ENCODE measurements around the gene SF3A2.

Gene SF3A2

DNA sequence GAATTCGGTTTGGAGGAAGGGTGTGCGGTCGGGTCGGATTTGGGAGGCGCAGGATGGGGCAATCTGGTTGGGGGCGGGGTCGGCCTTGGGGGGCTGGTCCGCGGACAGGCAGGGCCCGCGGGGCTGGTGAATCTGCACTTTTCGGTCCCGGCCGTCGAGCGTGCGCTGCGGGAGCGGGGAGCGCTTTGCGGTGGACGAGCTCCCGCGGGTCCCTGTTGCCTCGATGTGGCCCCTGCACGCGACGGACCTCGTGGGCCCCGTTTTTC is 33.5 kb downstream of the SF3A2 start:
- TF ChIP-seq, protein P1, sequence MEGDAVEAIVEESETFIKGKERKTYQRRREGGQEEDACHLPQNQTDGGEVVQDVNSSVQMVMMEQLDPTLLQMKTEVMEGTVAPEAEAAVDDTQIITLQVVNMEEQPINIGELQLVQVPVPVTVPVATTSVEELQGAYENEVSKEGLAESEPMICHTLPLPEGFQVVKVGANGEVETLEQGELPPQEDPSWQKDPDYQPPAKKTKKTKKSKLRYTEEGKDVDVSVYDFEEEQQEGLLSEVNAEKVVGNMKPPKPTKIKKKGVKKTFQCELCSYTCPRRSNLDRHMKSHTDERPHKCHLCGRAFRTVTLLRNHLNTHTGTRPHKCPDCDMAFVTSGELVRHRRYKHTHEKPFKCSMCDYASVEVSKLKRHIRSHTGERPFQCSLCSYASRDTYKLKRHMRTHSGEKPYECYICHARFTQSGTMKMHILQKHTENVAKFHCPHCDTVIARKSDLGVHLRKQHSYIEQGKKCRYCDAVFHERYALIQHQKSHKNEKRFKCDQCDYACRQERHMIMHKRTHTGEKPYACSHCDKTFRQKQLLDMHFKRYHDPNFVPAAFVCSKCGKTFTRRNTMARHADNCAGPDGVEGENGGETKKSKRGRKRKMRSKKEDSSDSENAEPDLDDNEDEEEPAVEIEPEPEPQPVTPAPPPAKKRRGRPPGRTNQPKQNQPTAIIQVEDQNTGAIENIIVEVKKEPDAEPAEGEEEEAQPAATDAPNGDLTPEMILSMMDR (IDR thresholded peaks at IDR 0.05; ENCODE audit: low read depth, low read length, missing control alignments): no peak
- no peak for DNase-seq (ENCODE audit: extremely low read depth, low read depth)

DNA sequence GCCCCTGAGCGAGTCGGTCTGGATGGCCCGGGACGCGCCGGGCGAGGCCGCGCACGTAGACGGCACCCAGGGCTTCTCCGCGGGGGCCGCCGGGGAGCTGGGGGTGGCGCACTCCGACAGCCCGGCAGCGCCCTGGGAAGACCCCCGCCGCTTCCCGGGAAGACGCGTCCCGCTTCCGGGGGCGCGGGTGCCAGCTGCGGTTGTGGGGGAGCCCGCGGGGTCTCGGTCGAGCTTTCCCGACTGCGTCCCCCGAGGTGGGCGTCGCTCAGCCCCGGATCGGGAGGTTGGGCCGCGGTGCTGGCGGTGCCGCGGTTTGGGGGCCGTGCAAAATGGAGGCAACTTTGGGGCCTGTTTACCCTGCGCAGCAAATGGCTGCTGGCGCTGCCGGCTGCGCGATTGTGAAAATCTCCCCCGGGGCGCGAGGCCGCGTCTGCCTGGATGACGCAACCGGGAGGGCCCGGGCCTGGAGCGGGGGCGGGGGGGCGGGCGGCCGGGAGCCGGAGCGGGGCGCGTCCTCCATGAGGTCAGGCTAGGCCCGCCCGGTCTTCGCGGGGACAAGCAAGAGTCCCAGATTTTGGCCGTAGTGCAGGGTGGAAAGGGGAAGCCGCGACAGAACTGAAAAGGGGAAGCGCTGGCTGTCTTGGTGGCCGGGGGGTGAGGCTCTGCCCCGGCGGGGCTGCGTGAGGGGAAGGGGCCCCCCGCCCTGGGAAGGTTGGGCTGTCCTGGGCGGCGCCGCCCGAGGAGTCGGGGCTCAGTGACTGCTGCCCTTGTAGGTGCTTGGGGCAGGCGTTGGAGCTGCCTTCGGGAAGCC is 34.0 kb downstream of the SF3A2 start:
- TF ChIP-seq, protein P1 (IDR thresholded peaks at IDR 0.05; ENCODE audit: low read depth, low read length, missing control alignments): no peak
- no peak for DNase-seq (ENCODE audit: extremely low read depth, low read depth)
- peak overlapping the region; percentile 98 for H3K4me3 ChIP-seq (replicated peaks; ENCODE audit: low read depth, low read length)

More for the DNA sequence above, 33.5 kb downstream of the SF3A2 start:
- peak overlapping the region; percentile 98 for H3K4me3 ChIP-seq (replicated peaks; ENCODE audit: low read depth, low read length)

DNA sequence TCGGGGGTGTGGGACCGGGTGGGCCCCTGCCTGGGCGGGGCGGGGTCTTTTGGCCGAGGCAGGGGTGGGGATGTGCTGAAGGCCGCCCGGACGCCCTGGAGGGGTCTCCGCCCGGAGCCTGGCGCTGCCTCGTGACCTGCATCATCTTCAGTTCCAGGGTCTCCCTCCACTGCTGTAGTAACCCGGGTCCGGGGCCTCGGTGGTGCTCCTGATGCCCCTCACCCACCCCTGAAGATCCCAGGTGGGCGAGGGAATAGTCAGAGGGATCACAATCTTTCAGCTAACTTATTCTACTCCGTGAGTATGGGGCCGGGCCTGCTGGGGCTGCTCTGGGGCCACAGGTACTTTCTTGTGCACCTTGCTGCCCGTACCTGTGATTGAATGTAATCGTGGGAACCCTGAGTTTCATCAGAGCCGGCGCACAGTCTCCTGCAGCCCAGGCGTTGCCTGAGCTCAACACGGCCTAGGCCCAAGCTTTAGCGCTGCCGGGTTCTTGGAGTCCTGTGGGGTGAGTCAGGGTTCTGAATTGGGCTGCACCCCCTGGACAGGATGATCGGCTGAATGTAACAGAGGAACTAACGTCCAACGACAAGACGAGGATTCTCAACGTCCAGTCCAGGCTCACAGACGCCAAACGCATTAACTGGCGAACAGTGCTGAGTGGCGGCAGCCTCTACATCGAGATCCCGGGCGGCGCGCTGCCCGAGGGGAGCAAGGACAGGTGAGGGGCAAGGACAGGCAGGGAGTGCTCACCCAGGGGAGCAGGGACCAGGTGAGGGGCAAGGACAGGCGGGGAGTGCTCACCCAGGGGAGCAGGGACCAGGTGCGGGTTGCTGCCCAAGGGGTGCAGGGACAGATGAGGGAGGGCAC is 34.8 kb downstream of the SF3A2 start:
- TF ChIP-seq, protein P1 (IDR thresholded peaks at IDR 0.05; ENCODE audit: low read depth, low read length, missing control alignments): no peak
- no peak for DNase-seq (ENCODE audit: extremely low read depth, low read depth)
- peak overlapping the region; percentile 98 for H3K4me3 ChIP-seq (replicated peaks; ENCODE audit: low read depth, low read length)

DNA sequence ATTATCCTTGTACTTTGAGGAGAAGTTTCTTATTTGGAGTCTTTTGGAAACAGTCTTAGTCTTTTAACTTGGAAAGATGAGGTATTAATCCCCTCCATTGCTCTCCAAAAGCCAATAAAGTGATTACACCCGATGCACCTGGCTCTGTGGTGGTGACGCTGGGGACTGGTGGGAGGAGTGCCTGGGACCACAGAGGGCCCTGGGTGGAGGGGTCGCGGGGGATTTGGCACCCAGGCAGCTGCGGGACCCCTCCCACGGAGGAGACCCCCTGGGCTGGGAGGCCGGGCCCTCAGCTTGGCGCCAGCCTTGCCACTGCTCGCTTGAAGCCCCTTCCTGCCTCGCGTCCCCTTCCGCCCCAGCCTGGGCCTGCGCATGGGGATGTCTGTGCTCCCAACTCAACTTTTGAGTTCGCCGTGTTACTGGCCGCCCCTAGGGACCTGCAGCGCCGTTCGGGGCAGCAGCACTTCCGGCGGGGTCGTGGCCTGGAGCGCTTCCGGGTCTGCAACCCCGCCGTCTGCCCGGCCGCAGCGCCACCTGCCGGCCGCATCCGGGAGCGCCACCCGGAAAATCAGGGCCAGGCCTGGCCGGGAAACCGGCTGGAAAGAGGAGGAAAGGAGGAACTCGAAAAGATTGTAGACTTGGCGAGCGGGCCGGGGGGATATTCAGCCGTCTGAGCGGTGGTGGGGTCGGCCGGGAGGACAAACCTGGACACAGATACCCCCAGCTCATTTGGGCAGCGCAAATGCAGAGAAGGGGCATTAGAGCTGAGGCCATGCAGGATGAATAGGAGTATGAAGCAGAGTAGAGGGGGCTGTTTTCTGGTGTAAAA is 36.9 kb downstream of the SF3A2 start:
- TF ChIP-seq, protein P1 (IDR thresholded peaks at IDR 0.05; ENCODE audit: low read depth, low read length, missing control alignments): peak; percentile 95
- DNase-seq (ENCODE audit: extremely low read depth, low read depth): no peak
- H3K4me3 ChIP-seq (replicated peaks; ENCODE audit: low read depth, low read length): peak overlapping the region; percentile 98

DNA sequence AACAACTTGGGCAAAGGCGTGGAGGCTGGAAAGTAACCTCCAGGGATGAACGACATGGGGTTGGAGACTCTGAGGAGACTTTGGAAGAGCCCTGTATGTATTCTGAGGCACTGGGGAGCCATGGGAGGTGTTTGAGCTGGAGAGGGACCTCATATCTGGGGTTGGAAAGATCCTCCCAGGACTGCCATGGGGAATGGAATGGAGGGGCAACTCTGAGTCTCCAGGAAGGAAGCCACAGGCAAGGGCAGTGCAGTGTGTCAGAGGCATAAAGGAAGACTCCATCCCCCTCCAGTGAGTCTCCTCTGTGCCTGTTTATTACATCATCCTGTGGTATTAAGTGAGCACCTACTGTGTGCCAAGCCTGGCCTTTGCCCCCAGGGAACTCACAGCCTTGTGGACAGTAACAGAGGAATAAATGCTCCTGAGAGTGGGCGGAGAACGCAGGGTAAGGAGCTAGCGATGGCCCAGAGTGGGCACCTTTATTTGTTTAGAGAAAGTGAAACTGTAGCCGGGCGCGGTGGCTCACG is 37.6 kb downstream of the SF3A2 start:
- TF ChIP-seq, protein P1 (IDR thresholded peaks at IDR 0.05; ENCODE audit: low read depth, low read length, missing control alignments): no peak
- DNase-seq (ENCODE audit: extremely low read depth, low read depth): no peak
- 0 out of 2 replicates have a peak overlapping the region, but pooled peaks have one; percentile 98 for H3K4me3 ChIP-seq (replicated peaks; ENCODE audit: low read depth, low read length)

DNA sequence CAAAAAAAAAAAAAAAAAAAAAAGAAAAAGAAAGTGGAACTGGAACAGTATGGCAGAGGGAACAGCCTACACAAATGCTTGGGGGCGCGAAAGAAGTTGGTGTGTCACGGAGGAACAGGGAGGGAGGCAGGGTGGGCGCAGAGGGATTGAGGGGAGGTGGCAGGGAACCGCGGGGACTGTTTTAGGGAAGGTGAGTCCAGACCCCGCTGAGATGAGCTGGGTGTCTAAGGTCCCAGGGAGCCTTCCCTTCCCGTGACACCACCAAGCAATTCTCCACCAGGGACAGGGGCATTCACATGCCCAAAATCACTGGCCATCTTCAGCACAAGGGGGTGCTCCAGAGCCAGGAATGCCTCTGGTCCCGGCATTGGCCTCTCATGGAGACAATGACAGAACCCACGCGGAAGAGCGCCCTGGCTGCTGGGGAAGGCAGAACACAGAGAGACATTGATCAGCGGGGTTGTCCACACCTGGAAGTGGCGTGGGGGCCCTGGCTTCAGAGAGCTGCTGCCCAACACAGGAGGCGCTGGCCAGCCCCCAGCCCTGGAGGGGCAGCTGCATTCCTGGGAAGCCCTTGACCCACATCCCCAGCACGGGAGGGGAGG is 38.4 kb downstream of the SF3A2 start:
- H3K4me3 ChIP-seq (replicated peaks; ENCODE audit: low read depth, low read length): no peak overlapping the region
- TF ChIP-seq, protein P1 (IDR thresholded peaks at IDR 0.05; ENCODE audit: low read depth, low read length, missing control alignments): peak; percentile 48
- DNase-seq (ENCODE audit: extremely low read depth, low read depth): no peak
